ENCODE measurements around the gene CLDN7. TPM values are rescaled to one million over a fixed set of nuclear protein-coding genes. Genes with fewer than 3 reads are reported as not detected.

The CLDN7 gene
- total RNA-seq, 1 experiment from 2014 or later, result 286 TPM

DNA sequence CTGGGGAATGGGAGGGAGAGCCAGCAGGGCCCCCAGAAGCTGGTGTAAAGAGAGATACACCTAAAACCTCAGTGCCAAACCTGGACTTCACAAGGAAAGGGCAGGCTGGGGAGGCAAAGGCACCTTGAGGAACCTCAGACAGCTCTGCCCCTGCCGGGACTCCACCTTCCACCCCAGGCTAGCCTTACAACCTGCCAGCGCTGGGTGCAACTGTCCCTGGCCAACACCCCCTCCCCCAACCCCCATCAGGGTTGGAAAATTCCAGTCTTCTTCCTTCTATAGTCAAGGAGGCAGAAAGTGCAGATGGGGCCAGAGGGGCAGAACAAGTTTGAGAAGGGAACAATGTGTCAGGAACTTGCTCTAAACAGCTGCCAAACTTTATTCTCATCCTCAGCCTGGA, 29.9 kb upstream of the CLDN7 start:
- no peaks in the 10 kb centered on the region for H3K9me2 ChIP-seq (ENCODE audit: insufficient read depth)
- RAD21 ChIA-PET (ENCODE audit: low non-redundant PET in 1 of 2, low total read pairs in 2 of 2, uncharacterized antibody in 2 of 2, unreplicated experiment in 2 of 2), result no interaction called here
- H3K79me2 ChIP-seq (ENCODE audit: insufficient read depth, low read length), result no peaks in the 10 kb centered on the region
- no peak overlapping the region for H3K27ac ChIP-seq (ENCODE audit: low read depth, low read length)
- POLR2A ChIA-PET, result interaction anchor here (0.5 kb wide), 1 partner anchor 112 kb away, joined by 4 read pairs; the partner anchor contains the start of gene TMEM256
- H3K27me3 ChIP-seq (ENCODE audit: insufficient read depth, low read length), result no peaks in the 10 kb centered on the region
- no peak overlapping the region for H3K4me3 ChIP-seq (replicated peaks in 1 of 2; ENCODE audit: low read depth in 1 of 2, low read length in 2 of 2)
- H3K4me1 ChIP-seq (ENCODE audit: control insufficient read depth in 1 of 2, insufficient read depth in 2 of 2, low read length in 2 of 2), result peaks cover 17 to 41% of the 10 kb centered on the region in 2 experiments; a peak in 3 of 4 replicates
- ATAC-seq (no peak), DNase-seq (ENCODE audit: low read depth, low spot score) (no peak)
- CTCF ChIA-PET, result no interaction called here
- H3K9ac ChIP-seq (ENCODE audit: low read length), result no peak overlapping the region
- TF ChIP-seq CBX3 (IDR thresholded peaks at IDR 0.05; ENCODE audit: low read depth) (no peak), ELF1 (IDR thresholded peaks at IDR 0.05; ENCODE audit: borderline replicate concordance, low read depth) (no peak), SIN3A (IDR thresholded peaks at IDR 0.05; ENCODE audit: low read depth) (no peak), EZH2phosphoT487 (IDR thresholded peaks at IDR 0.05; ENCODE audit: borderline replicate concordance) (no peak), JUND (IDR thresholded peaks at IDR 0.05) (no peak), POLR2A (IDR thresholded peaks at IDR 0.05; ENCODE audit: borderline replicate concordance, extremely low read depth, insufficient read depth, insufficient read length) (no peak), YY1 (IDR thresholded peaks at IDR 0.05; ENCODE audit: extremely low read depth, insufficient replicate concordance, low read depth, low read length) (no peak), EZH2 (IDR thresholded peaks at IDR 0.05) (no peak), SP1 (IDR thresholded peaks at IDR 0.05; ENCODE audit: low read depth) (no peak), FOSL1 (IDR thresholded peaks at IDR 0.05; ENCODE audit: low read depth) (no peak), ZBTB33 (IDR thresholded peaks at IDR 0.05; ENCODE audit: extremely low read depth, insufficient replicate concordance, low read length) (no peak), TCF7L2 (IDR thresholded peaks at IDR 0.05; ENCODE audit: borderline replicate concordance, extremely low read depth, insufficient read depth, insufficient read length) (no peak), ZNF274 (IDR thresholded peaks at IDR 0.05; ENCODE audit: low read depth, low read length) (no peak), POLR2AphosphoS5 (IDR thresholded peaks at IDR 0.05; ENCODE audit: low read depth, low read length) (no peak), ZFX (IDR thresholded peaks at IDR 0.05) (no peak), CEBPB (IDR thresholded peaks at IDR 0.05; ENCODE audit: low read depth) (no peak), CTCF (IDR thresholded peaks at IDR 0.05 in 2 of 3, conservative IDR thresholded peaks at IDR 0.05 in 1 of 3; ENCODE audit: borderline replicate concordance in 1 of 3, insufficient read depth in 1 of 3, low read depth in 2 of 3, low read length in 2 of 3) (no peak)
- TF ChIP-seq, protein P1, sequence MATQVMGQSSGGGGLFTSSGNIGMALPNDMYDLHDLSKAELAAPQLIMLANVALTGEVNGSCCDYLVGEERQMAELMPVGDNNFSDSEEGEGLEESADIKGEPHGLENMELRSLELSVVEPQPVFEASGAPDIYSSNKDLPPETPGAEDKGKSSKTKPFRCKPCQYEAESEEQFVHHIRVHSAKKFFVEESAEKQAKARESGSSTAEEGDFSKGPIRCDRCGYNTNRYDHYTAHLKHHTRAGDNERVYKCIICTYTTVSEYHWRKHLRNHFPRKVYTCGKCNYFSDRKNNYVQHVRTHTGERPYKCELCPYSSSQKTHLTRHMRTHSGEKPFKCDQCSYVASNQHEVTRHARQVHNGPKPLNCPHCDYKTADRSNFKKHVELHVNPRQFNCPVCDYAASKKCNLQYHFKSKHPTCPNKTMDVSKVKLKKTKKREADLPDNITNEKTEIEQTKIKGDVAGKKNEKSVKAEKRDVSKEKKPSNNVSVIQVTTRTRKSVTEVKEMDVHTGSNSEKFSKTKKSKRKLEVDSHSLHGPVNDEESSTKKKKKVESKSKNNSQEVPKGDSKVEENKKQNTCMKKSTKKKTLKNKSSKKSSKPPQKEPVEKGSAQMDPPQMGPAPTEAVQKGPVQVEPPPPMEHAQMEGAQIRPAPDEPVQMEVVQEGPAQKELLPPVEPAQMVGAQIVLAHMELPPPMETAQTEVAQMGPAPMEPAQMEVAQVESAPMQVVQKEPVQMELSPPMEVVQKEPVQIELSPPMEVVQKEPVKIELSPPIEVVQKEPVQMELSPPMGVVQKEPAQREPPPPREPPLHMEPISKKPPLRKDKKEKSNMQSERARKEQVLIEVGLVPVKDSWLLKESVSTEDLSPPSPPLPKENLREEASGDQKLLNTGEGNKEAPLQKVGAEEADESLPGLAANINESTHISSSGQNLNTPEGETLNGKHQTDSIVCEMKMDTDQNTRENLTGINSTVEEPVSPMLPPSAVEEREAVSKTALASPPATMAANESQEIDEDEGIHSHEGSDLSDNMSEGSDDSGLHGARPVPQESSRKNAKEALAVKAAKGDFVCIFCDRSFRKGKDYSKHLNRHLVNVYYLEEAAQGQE (IDR thresholded peaks at IDR 0.05; ENCODE audit: low read depth), result no peak
- TF ChIP-seq, protein P2, sequence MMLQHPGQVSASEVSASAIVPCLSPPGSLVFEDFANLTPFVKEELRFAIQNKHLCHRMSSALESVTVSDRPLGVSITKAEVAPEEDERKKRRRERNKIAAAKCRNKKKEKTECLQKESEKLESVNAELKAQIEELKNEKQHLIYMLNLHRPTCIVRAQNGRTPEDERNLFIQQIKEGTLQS (IDR thresholded peaks at IDR 0.05), result no peak
- TF ChIP-seq, protein P3, sequence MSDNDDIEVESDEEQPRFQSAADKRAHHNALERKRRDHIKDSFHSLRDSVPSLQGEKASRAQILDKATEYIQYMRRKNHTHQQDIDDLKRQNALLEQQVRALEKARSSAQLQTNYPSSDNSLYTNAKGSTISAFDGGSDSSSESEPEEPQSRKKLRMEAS (IDR thresholded peaks at IDR 0.05), result no peak
- no peaks in the 10 kb centered on the region for H3K36me3 ChIP-seq (ENCODE audit: control insufficient read depth in 1 of 2, insufficient read depth in 2 of 2, low read length in 2 of 2)
- intact Hi-C loops (cut with micrococcal nuclease), result no loop called here
- H2AFZ ChIP-seq (ENCODE audit: low read depth, low read length, poor library complexity, severe bottlenecking), result no peak overlapping the region
- no peaks in the 10 kb centered on the region for H3K9me3 ChIP-seq (ENCODE audit: control insufficient read depth in 1 of 2, insufficient read depth in 1 of 2, low read depth in 1 of 2, low read length in 2 of 2)
- no peak overlapping the region for H3K4me2 ChIP-seq (ENCODE audit: low read length)
- H4K20me1 ChIP-seq (ENCODE audit: insufficient read depth), result no peaks in the 10 kb centered on the region
- BruUV-seq (replicated peaks), result no TSS peak

All from HCT116 (cell line).